OCI-LY1 (cell line): Measurements from ENCODE around the gene DSTYK.

ENCODE experiments used
- CTCF ChIP-seq: fragments of 200-600 bp; sonication (generic), shearing (Covaris generic); IDR thresholded peaks from 2 replicates; pipeline ENCODE4 v1.5.1; 2017; ENCODE audit warnings: mild to moderate bottlenecking, antibody characterized with exemption, low read length, moderate library complexity, mixed read lengths
- EZH2 ChIP-seq: fragments of 200-600 bp; sonication (generic), shearing (Covaris generic); IDR thresholded peaks from 2 replicates; pipeline ENCODE4 v1.8.0; 2017; ENCODE audit warnings: borderline replicate concordance, mixed run types, mild to moderate bottlenecking, antibody characterized with exemption, low read length, moderate library complexity, mixed read lengths

- TF ChIP-seq CTCF (no peak), EZH2 (no peak)
These were observed 35.0 kb upstream of the DSTYK start for GRCh38 chr1:205246351-205247119.
